Epithelial cell of proximal tubule (primary cell): ENCODE data around the gene STIL. TPM values are rescaled to one million over a fixed set of nuclear protein-coding genes. Genes with fewer than 3 reads are reported as not detected.

ENCODE experiments used
- DNase-seq: peaks from one replicate; pipeline ENCODE4 v3.0.0-alpha.2; 2011; ENCODE audit warnings: low read depth
- H3K4me3 ChIP-seq: 2 replicates; pipeline ENCODE4 v1.5.1; 2011; ENCODE audit warnings: low read depth, mild to moderate bottlenecking, low read length
- CTCF ChIP-seq: conservative IDR thresholded peaks from 2 replicates; pipeline ENCODE4 v1.5.1; 2012; ENCODE audit warnings: low read depth, mild to moderate bottlenecking, low read length
- total RNA-seq: library from RNA; depleted of rRNA; stranded (reverse); fragments of >200 nt; gene quantifications from 2 replicates; pipeline ENCODE4 v1.2.3, GENCODE V29; 2015

The STIL gene
- total RNA-seq, 1 donor from 2014 or later: 17.3 TPM

- no peak for DNase-seq
- TF ChIP-seq CTCF: no peak
- no peak overlapping the region for H3K4me3 ChIP-seq
Observed at GRCh38 chr1:47201179-47201578, 112.8 kb downstream of the STIL start.

Other genes with a start within 250 kb of the STIL start
- gene CYP4Z1, start 246.9 kb downstream of the STIL start, total RNA-seq: not detected in 2 replicates
- not detected in 2 replicates for gene CYP4A22, start 176.7 kb downstream of the STIL start, total RNA-seq
- gene PDZK1IP1, start 124.1 kb downstream of the STIL start, total RNA-seq: 14.3 and 43.2 TPM in 2 replicates
- 0.69 and 1.4 TPM in 2 replicates for gene TAL1, start 81.9 kb downstream of the STIL start, total RNA-seq
- 67.0 and 67.6 TPM in 2 replicates for gene CMPK1, start 19.6 kb upstream of the STIL start, total RNA-seq
- not detected in 2 replicates for gene FOXE3, start 102.1 kb upstream of the STIL start, total RNA-seq
- gene FOXD2, start 123.9 kb upstream of the STIL start, total RNA-seq: 0.14 TPM in 1 of 2 replicates, not detected in the other